Measurements from ENCODE around the gene FGF2. TPM values are rescaled to one million over a fixed set of nuclear protein-coding genes. Genes with fewer than 3 reads are reported as not detected.
"Not testable (repeated sequence)": the region's sequence is repeated elsewhere in the genome, so short reads cannot be mapped to it uniquely, and the experiment has no call there.

Gene FGF2
- total RNA-seq, 1 donor from 2014 or later, result 25.1 TPM

DNA sequence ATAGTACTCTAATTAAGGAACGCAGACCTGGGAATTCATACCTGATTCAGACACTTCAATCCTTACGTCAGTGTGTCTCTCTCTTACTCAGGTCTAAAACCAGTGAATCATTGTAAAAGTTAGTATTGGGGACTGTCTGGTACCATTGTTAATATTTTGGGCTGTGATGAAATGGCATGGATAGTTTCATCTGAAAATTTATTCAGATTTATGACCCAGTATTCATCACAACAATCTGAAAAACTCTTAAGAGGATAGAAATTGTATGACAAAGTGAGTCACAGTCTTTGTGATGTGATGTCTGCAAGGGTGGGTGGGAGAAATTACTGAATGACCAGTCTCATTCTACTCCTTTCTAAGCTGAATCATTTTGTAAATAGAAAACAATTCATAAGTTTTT lies 10.3 kb downstream of the FGF2 start:
- TF ChIP-seq, protein P1, sequence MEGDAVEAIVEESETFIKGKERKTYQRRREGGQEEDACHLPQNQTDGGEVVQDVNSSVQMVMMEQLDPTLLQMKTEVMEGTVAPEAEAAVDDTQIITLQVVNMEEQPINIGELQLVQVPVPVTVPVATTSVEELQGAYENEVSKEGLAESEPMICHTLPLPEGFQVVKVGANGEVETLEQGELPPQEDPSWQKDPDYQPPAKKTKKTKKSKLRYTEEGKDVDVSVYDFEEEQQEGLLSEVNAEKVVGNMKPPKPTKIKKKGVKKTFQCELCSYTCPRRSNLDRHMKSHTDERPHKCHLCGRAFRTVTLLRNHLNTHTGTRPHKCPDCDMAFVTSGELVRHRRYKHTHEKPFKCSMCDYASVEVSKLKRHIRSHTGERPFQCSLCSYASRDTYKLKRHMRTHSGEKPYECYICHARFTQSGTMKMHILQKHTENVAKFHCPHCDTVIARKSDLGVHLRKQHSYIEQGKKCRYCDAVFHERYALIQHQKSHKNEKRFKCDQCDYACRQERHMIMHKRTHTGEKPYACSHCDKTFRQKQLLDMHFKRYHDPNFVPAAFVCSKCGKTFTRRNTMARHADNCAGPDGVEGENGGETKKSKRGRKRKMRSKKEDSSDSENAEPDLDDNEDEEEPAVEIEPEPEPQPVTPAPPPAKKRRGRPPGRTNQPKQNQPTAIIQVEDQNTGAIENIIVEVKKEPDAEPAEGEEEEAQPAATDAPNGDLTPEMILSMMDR (IDR thresholded peaks at IDR 0.05), result no peak
- H3K4me3 Mint-ChIP-seq (ENCODE audit: unreplicated experiment), result no peak overlapping the region
- H3K9me3 Mint-ChIP-seq (ENCODE audit: low read depth), result no peaks in the 10 kb centered on the region
- H3K27me3 Mint-ChIP-seq (ENCODE audit: low read depth), result no peaks in the 10 kb centered on the region
- peak overlapping the region; percentile 74 for H3K27ac Mint-ChIP-seq (ENCODE audit: unreplicated experiment)
- H3K36me3 Mint-ChIP-seq (ENCODE audit: low read depth), result peaks cover 7% of the 10 kb centered on the region
- H3K4me1 Mint-ChIP-seq (ENCODE audit: low read depth), result peaks cover 53% of the 10 kb centered on the region
- DNase-seq (ENCODE audit: low spot score), result no peak

DNA sequence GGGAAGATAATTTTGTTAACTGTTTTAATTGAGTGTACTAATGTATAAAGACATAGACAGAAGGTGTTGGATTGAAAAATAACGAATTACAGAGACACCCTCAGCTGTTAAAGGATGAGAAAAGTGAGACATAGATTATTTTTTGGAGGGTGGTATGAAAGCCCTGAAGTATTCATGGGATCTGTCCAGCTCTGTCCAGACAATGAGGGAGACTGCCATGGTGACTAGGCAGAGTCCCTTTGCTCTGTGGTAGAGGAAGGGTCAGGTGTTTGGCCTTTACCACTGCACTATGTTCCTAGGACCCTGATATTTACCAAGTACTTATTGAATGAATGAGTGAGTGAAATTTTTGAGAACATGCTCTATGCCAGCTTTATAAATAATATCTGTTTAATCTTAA lies 11.4 kb downstream of the FGF2 start:
- Mint-ChIP-seq H3K4me1 (ENCODE audit: low read depth) (peaks cover 53% of the 10 kb centered on the region), H3K4me3 (ENCODE audit: unreplicated experiment) (no peak overlapping the region), H3K9me3 (ENCODE audit: low read depth) (no peaks in the 10 kb centered on the region), H3K27me3 (ENCODE audit: low read depth) (no peaks in the 10 kb centered on the region), H3K36me3 (ENCODE audit: low read depth) (peaks cover 7% of the 10 kb centered on the region), H3K27ac (ENCODE audit: unreplicated experiment) (no peak overlapping the region)
- DNase-seq (ENCODE audit: low spot score), result no peak
- TF ChIP-seq, protein P1 (IDR thresholded peaks at IDR 0.05), result no peak

DNA sequence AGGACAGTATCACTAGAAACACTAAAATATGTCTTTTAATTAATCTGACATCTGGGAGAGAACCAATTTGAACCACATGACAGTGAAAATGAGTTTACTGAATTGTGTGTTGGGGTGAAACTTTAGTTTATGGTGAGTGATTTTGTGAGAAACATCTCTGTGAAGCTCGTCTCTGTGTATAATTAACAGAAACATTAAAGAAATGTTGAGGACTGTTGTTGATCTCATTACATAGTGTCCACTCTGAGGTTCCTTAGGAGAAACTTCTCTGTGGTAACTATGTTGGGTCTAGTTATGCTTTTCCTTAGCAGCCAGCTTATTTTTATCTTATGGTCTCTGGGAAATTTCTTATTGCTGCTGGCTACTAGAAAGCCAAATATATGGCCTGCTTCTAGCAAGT lies 15.8 kb downstream of the FGF2 start:
- peaks cover 52% of the 10 kb centered on the region for H3K4me1 Mint-ChIP-seq (ENCODE audit: low read depth)
- no peak for DNase-seq (ENCODE audit: low spot score)
- H3K36me3 Mint-ChIP-seq (ENCODE audit: low read depth), result peaks cover 7% of the 10 kb centered on the region
- H3K27ac Mint-ChIP-seq (ENCODE audit: unreplicated experiment), result no peak overlapping the region
- H3K27me3 Mint-ChIP-seq (ENCODE audit: low read depth), result no peaks in the 10 kb centered on the region
- H3K9me3 Mint-ChIP-seq (ENCODE audit: low read depth), result no peaks in the 10 kb centered on the region
- TF ChIP-seq, protein P1 (IDR thresholded peaks at IDR 0.05), result no peak
- no peak overlapping the region for H3K4me3 Mint-ChIP-seq (ENCODE audit: unreplicated experiment)

DNA sequence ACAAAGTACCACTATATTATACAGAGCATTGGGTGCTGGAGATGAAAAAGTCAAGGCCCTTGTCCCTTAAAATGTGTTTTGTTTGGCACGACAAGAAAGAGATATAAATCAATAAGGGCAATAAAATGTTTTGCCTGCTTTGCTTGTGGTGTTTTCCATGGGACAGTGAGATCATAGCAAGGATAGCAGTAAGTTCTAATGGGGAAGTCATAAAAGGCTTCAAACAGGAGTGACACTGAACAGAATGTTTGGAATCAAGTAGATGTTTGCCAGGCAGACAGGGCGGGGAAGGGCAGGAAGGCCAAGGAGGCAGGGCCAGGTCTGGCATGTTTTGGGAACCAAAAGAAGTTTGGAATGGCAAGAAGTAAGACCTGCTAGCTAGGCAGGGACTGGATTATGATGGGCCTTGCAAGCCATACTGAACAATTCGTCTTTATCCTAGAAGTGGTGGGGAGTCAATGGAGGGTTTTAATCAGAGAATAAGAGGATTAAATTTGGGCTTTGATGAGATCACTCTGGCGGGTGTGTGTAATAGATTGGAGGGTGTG lies 16.4 kb downstream of the FGF2 start:
- no peak overlapping the region for H3K4me3 Mint-ChIP-seq (ENCODE audit: unreplicated experiment)
- peaks cover 7% of the 10 kb centered on the region for H3K36me3 Mint-ChIP-seq (ENCODE audit: low read depth)
- DNase-seq (ENCODE audit: low spot score), result no peak
- no peaks in the 10 kb centered on the region for H3K9me3 Mint-ChIP-seq (ENCODE audit: low read depth)
- H3K27me3 Mint-ChIP-seq (ENCODE audit: low read depth), result no peaks in the 10 kb centered on the region
- H3K27ac Mint-ChIP-seq (ENCODE audit: unreplicated experiment), result peak overlapping the region; percentile 52
- H3K4me1 Mint-ChIP-seq (ENCODE audit: low read depth), result peaks cover 46% of the 10 kb centered on the region
- TF ChIP-seq, protein P1 (IDR thresholded peaks at IDR 0.05), result no peak

DNA sequence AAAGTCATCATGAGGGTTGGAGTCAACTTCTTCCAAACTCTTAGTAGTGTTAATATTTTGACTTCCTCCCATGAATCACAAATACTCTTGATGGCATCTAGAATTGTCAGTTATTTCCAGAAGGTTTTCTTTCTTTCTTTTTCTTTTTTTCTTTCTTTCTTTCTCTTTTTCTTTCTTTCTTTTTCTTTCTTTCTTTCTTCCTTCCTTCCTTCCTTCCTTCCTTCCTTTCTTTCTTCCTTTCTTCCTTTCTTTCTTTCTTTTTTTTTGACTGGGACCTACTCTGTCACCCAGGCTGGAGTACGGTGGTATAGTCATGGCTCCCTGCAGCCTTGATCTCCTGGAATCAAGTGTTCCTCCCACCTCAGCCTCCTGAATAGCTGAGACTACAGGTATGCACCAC lies 17.8 kb downstream of the FGF2 start:
- H3K4me3 Mint-ChIP-seq (ENCODE audit: unreplicated experiment); H3K27ac Mint-ChIP-seq (ENCODE audit: unreplicated experiment); DNase-seq (ENCODE audit: low spot score); H3K27me3 Mint-ChIP-seq (ENCODE audit: low read depth); H3K36me3 Mint-ChIP-seq (ENCODE audit: low read depth); H3K9me3 Mint-ChIP-seq (ENCODE audit: low read depth): not testable (repeated sequence)
- peaks cover 43% of the 10 kb centered on the region for H3K4me1 Mint-ChIP-seq (ENCODE audit: low read depth)

DNA sequence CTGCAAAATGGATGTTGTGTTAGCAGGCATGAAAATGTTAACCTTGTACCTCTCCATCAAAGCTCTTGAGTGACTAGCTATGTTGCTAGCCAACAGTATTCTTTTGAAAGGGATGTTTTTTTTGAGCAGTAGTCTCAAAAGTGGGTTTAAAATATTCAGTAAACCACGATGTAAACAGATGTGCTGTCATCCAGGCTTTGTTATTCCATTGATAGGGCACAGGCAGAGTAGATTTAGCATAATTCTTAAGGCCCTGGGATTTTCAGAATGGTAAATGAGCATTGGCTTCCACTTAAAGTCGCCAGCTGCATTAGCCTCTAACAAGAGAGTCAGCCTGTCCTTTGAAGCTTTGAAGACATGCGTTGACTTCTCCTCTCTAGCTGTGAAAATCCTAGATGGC lies 18.4 kb downstream of the FGF2 start:
- no peak for DNase-seq (ENCODE audit: low spot score)
- H3K27me3 Mint-ChIP-seq (ENCODE audit: low read depth), result no peaks in the 10 kb centered on the region
- peaks cover 39% of the 10 kb centered on the region for H3K4me1 Mint-ChIP-seq (ENCODE audit: low read depth)
- no peak overlapping the region for H3K4me3 Mint-ChIP-seq (ENCODE audit: unreplicated experiment)
- no peaks in the 10 kb centered on the region for H3K9me3 Mint-ChIP-seq (ENCODE audit: low read depth)
- TF ChIP-seq, protein P1 (IDR thresholded peaks at IDR 0.05), result no peak
- no peak overlapping the region for H3K27ac Mint-ChIP-seq (ENCODE audit: unreplicated experiment)
- no peaks in the 10 kb centered on the region for H3K36me3 Mint-ChIP-seq (ENCODE audit: low read depth)
